Stimulated activated CD8-positive, alpha-beta memory T cell treated with anti-CD3 and anti-CD28 coated beads, Interleukin-12 subunit alpha, Interleukin-12 subunit beta, amount 100 ng/mL, for 1 hour (primary cell): ENCODE data around the gene KCTD20.
A peak's percentile ranks its signal among the peaks of the same experiment; 100 is the strongest.
"Not testable (repeated sequence)": the region's sequence is repeated elsewhere in the genome, so short reads cannot be mapped to it uniquely, and the experiment has no call there.

Experiments
- DNase-seq: peaks from one replicate; pipeline ENCODE4 v3.0.0-alpha.2; 2020; ENCODE audit warnings: low read depth

Gene KCTD20

DNA sequence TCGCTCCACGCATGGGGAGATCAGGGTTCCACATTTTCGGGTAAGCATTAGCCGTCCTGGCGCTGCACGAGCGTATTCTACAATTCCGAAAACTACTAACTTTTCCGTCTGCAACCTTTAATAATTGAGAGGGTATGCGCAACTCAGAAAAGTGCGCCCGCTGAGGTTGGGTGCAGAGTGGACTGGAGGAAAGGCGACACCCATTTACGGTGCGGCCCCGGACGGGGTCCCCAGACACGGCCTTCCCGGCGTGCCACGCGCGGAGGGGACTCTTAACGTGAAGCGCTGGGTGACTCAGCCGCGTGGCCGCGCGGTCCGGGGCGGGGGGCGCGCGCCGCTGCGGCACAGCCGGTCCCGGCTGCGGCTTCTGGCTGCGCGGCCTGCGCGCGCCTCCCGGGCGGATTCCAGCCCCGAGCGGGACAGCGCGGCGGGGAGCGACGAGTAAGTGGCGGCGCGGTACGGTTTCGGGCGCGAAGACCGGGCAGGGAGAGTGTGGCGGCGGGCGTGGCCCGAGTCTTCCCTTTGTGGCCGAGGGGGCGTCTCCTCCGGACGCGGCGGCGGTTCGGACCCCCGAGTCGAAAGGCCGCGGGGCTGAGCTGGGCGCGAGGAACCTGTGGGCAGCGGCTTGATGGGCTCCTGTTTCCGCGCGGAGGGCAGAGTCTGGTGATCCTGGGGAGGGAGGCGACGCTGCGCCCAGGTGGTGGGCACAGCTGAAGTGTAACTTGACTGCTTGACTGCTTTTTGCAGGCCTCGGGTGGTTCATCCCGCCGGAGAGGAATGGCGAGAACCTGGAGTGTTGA lies at the start of gene KCTD20, which contains the start of gene PXT1:
KCTD20 (plus strand) TSS at position 330 of the 800 bp plus-strand sequence. CDS start 27,098 bp downstream, outside the sequence.
PXT1 (minus strand) TSS at position 184 of the 800 bp plus-strand sequence. CDS start 16,772 bp downstream, outside the sequence.
- peak; percentile 75 for DNase-seq

DNA sequence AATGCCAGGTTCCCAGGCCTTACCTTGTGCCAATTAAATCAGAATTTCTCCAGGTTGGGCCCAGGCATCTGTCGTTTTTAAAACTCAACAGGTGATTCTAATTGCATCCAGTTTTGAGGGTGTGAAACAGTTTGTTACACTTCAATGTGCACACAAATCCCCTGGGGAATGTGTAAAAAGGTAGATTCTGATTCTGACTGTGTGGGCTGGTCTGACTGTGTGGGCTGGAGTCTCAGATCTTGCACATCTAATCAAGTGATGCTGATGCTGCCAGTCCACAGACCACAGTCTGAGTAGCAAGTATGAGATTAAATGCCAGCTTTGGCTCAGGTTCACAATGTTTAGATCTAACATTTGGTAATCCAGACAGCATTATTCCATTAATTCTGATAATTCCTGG lies 42.8 kb upstream of the KCTD20 start:
- no peak for DNase-seq

DNA sequence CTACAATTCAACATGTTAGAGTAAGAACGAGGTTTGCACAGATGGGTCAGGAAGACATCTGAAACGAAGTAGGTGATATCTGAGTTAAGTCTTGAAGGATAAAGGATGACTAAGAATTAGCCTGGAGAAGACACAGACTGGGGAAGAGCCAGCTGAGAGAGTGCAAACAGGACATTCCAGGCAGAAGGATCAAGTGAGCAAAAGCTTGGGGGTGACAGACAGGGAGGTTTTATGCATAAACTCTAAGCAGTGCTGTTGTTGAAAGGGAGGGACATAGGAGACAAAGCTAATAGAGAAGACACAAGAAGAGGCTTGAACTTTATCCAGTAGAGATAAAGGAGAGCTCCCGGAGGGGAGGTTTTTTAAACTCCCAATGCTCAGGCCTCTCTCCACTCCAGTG lies 40.3 kb upstream of the KCTD20 start:
- DNase-seq: no peak

DNA sequence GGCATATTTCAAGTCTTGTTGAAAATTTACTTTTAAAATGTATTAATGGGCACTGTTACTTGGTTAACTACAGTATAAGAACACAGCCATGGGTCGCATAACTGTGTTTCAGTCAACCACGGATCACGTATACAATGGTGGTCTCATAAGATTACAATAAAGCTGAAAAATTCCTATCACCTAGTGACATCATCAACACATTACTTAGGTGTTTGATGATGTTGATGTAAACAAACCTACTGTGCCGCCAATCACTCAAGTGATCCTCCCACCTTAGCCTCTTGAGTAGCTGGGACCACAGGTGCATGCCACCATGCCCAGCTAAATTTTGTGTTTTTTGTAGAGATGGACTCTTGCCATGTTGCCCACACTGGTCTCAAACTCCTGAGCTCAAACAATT lies 38.6 kb upstream of the KCTD20 start:
- no peak for DNase-seq

DNA sequence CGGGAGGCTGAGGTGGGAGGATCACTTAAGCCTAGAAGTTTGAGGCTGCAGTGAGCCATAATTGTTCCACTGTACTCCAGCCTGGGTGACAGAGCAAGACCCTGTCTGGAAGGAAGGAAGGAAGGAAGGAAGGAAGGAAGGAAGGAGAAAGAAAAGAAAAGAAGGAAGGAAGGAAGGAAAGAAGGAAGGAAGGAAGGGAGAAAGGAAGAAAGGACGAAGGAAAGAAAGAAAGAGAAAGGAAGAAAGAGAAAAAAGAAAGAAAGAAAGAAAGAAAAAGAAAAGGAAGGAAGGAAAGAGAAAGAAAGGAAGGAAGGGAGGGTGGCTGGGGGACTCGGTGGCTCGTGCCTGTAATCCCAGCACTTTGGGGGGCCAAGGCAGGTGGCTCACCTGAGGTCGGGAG lies 33.1 kb upstream of the KCTD20 start:
- not testable (repeated sequence) for DNase-seq

DNA sequence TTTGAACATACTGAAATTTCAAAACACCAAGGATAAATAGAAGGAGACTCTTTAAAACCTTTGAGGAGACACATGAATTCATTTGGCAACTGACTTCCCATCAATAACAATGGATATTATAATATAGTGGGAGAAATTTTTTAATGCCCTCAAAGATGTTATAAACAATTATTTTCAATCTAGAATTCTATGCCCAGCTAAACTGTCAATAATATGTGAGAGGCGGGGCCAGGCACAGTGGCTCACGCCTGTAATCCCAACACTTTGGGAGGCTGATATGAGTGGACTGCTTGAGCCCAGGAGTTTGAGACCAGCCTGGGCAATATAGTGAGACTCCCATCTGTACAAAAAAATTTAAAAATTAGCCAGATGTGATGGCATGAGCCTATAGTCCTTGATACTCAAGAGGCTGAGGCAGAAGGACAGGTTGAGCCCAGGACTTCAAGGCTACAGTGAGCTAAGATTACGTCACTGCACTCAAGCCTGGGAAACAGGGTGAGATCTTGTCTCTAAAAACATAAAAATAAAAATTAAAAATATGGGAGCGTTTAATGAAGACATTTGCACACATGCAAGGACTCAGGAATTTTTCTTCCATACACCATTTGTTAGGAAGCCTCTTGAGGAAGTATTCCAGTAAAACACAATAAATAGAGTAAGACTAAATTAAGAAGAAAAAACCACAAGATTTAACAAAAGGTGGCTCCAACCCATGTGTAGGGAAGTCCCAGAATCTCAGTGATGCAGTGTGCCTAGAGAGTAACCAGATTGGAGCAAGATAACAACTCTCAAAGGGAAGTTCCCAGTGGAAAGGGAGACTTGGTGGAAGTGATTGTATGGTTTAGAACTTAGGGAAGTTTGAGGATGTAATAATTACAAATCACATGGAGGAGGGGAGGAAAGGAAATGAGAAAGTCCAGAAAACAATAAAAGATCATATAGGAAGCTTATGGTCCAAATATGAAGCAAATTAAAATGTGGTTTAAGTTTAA lies 29.0 kb upstream of the KCTD20 start:
- DNase-seq: no peak

DNA sequence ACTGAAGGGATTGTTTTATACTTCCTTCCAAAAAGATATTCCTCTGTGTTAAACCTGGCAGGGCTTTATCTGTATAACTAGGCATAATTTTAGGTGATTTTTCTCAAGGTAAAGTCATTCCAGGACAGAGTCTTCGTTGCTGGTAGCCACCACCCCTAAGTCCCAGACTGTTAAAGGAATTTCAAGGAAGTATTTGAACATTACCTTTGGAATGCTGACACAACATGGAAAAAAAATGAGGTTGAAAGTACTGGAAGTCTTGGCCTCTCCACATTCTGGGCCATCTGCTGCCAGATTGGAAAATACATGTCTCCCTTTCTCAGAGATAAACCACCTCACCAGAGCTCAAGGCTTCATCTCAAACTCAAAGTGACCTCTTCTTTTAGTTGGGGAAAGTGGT lies 28.3 kb upstream of the KCTD20 start:
- no peak for DNase-seq

DNA sequence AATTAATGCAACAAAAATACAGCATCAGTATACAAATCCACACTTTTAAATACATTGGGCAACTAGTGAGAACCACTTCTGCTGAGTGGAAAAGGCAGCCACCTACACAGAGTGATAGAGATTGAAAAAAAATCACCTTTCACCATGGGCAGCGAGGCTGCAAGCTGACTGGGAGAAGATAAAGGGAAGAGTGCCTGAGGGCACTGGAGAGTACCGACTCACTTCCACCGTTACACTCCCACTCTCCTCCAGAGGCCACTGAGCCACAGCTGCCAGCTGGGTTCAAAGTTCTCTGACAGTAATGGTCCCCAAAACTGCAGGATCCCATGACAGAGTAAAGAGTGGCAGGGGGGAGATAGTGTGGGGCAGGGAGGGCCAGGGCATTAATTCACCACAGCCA lies 24.2 kb upstream of the KCTD20 start:
- DNase-seq: no peak

DNA sequence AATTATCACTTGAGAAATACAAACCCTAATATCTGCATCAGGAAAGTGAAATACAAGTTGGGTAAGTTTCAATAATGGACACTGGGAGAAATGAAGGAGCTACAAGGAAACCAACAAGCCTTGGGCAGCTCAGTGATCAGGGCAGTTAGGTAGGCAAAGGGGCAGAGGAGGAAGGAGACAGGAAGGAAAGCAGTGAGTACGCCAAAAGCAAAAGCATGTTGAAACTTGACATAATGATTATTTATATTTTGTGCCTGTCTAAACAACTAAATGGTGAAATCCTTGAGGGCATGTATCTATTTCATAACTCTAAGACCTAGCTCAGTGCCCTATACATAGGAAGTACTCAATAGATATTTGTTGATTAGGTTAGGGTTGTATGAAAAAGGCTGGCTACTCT lies 23.5 kb upstream of the KCTD20 start:
- no peak for DNase-seq

DNA sequence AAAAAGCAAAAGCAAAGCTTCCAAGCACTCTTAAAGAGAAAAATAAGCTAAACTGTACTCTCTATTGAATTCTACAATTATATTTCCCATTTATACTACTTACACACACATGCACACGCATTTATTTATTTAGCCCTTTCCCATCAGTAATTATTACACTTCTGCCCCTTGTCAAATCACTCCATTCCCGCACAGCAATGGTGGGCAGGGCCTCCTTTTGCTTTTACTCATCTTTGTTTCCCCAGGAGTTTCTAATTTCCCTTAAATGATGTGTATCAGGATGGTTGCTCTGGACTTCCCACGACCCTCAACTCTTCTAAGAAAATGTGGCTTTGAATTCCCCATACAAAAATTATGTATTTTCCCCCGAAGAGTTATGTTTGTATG lies 20.1 kb upstream of the KCTD20 start:
- DNase-seq: no peak

DNA sequence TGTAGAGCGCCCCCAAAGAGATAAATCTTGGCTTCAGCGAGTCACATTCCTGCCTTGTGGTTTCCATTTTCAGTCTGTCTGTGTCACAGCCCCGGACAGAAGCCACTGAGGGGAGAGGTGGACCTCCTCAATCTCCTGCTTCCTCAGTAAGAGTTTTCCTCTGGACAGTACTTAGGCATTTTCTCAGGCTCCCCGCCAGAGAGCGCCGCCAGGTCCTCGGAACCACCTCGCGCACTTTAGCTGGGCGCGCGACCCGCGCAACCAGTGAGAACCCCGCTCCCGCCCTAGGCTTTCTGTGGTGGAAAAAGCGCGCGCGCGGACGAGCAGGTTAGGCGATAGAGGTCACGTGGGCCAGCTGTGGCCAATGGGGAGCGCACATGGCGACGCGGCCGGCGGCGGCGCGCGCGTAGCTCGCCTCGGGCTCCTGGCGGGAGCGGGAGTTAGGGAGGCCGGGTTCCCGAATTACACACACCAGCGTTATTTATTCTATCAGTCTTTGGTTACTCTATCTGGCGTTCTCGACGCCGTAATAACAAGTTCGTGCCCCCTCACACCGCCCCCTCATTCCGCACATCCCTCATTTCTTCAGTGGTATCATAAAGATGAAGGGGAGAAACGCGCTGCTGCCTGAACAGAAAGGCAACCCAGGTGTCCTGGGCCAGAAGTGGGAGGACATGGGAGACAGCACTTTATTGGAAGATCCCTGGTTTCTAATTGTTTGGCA lies 19.5 kb upstream of the KCTD20 start:
- peak; percentile 99 for DNase-seq

DNA sequence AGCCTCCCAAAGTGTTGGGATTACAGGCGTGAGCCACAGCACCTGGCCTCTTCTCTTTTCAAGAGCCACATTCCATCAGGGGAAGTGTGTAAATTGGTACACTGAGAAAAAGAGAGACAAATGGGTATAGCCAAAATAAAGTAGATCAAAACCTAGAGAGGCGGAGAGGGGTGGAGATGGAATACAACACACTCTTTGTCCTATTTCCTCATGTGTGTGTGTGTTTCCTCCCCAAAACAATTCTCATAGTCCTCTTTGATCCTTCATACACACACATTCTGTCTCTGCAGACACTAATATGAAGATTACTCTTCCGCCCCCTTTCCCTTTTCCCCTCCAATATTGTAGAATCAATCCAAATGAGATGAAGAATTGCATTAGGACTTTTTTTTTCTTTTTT lies 16.2 kb upstream of the KCTD20 start:
- no peak for DNase-seq

DNA sequence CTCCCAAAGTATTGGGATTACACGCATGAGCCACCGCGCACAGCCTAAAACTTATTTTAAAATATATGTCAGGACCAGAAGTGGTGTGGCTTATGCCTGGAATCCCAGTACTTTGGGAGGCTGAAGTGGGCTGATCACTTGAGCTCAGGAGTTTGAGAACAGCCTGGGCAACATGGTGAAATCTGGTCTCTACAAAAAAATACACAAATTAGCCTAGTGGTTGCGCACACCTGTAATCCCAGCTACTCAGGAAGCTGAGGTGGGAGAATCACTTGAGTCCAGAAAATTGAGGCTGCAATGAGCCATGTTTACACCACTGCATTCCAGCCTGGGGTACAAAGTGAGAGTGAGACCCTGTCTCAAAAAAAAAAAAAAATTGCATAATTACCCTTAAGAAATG lies 13.9 kb upstream of the KCTD20 start:
- no peak for DNase-seq

DNA sequence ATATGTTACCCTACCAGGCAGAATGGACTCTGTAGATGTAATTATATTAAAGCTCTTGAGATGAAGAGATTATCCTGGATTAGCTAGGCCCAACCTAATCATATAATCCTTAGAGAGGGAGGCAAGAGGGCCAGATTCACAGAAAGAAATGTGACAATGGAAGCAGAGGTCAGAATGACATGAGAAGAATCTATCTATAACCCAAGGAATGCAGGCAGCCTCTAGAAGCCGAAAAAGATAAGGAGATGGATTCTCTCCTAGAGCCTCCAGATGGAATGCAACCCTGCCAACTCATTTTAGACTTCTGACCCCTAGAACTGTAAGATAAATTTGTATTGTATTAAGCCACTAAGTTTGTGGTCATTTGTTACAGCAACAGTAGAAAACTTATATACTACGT lies 12.4 kb upstream of the KCTD20 start:
- no peak for DNase-seq

DNA sequence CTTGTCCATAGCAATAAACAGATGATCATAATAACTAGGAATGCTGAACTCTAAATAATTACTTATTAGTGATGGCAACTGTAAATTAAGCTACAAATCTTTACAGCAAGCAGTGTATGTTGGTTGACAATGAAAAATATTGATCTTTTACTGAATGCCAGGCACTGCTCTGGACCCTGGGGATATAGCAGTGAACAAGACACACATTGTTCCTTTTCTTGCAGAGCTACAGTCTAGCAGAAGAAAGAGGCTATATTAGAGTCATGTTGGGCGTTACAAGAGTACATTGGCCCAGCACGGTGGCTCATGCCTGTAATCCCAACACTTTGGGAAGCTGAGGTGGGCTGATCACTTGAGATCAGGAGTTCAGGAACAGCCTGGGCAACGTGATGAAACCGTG lies 11.6 kb upstream of the KCTD20 start:
- no peak for DNase-seq

DNA sequence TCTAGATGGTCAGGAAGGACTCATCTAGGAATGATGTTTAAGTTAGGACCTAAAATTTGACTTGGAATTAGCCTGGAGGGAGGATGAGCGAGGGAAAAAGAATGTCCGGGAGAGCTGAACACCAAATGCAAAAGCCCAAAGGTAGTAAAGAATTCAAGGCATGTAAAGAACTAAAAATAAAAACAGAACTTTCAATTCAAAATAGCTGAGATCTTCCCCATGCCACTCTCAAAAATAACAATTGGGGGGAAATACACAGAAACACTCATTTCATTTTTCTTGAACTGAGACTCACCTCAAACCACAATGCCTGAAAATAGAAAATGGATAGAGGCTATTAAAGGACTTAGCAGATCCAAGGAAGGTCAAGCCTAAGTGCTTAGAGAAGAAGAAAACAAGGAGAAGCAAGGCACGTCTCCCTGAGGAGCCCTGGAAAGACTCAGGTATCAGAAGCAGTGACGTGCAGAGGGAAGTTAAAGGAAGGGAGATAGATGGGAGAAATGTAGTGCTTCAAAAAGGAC lies 10.6 kb upstream of the KCTD20 start:
- DNase-seq: no peak

DNA sequence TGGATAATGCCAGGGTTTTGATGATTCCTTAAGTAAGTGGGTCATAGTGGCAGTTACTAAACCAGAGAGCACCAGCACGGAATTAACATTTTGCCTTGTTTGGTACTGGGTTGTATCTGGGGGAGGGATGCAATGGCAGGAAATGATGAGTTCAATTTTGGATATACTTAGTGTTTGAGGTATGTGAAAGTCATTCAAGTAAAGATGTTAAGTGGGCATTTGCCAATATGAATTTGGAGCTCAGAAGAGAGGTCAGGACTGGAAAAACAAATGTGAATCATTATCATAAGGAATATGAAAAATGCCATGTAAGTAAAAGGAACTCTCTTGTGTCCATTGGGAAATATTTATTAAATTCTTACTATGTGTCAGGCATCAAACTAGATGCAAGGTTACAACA lies 6.3 kb upstream of the KCTD20 start:
- DNase-seq: no peak

DNA sequence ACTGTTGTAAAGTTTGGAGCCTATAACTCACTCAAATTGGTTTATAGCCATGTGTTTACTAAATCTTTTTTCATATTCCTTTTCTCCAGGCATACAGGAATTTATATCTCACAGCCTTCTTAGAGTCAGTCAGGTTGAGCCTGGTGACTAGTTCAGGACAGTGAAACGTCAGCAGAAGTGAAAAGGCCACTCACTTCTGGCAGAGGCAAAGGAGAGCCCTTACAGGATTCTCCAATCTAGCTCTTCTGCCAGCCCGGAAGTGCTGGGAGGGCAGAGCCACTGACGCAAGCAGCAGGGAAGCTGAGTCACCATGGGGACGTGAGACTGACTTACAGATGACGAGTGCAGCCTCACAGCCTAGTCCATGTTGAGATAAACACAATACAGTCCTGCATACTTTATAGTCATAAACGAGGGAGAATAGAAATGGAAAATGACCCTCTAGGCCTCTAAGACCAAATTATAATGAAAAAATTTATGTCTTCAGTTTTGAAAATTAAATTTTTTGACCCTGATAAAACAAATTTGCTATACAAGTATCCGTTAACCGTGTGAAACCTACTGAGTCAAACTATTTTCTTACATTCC lies 1.4 kb upstream of the KCTD20 start:
- DNase-seq: peak; percentile 70

DNA sequence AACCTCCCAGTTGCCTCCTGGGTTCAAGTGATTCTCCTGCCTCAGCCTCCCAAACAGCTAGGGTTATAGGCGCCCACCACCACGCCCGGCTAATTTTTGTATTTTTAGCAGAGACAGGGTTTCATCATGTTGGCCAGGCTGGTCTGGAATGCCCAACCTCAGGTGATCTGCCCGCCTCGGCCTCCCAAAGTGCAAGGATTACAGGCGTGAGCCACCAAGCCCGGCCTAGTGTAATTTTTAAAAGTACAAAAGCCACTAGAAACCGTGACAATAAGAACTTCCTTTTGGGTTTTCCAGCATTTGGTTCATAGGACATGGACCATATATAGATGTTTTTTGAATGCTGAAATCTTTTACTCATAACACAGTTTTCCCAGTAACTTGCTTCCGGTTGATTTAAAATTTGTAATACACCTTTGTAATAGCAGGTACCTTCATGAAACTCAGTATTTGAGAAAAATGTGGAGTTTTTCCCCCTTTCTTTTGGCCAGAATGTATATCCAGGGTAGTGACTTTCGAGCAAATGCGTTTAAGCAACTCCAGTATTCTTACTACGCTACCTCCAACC lies 613 bp upstream of the KCTD20 start:
- DNase-seq: no peak

DNA sequence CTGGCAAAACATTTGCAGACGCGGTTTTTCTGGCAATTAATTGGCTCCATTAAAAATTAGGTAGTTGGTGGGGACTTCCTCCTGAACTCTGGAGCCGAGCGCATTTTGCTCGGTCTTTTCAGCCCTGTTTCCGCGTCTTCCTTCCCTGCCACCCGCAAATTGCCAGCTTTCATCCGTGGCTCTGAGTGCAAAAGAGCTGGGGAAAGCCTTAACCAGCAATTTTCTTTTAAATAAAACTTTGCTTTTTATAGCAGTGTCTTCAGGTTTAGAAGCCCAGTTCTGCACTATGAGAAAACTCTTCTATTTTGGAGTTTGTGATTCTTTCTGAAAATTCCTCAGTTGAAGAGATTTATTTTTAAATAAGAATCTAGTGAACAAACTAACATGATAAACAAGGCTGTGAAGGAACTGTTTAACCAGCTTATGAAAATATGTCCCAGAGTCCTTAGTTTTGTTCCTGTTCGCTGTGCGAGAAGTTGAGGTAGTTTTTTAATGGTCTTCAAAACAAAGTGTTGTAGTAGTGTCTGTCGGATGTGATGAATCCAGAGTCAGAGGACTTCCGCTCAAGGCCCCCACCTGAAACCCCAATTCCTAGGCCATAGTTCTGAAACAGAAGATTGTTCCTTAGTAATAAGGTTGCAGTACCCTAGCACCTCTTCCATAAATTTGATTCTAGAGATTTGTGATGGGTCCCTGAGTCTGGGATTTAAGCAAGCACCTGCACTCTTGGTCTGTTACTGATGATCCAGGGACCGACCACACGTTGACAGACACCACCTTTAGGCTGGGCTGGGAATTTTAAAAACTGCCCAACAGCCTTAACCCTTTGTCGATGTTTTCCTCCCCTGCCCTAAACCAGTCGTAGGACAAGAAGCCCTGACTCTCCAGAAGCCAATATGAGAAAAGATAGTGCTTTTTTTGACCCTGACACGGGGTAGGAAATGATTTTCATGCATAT lies 950 bp downstream of the KCTD20 start:
- DNase-seq: no peak
